K562 (cell line): ENCODE data around the gene ADGRD1. TPM values are rescaled to one million over a fixed set of nuclear protein-coding genes. Genes with fewer than 3 reads are reported as not detected.

ENCODE experiments used
- ATF1 ChIP-seq, 2 experiments: fragments of 450-650 bp in 1 of 2; IDR thresholded peaks; 2 replicates each; pipeline ENCODE4 v1.6.1; 2016; ENCODE audit warnings: missing compliant biosample characterization in 1 of 2, missing genetic modification characterization in 1 of 2
- COPS2 ChIP-seq: fragments of 450-650 bp; conservative IDR thresholded peaks from 2 replicates; pipeline ENCODE4 v1.6.1; 2016; ENCODE audit warnings: mild to moderate bottlenecking, moderate library complexity
- FOSL1 ChIP-seq: fragments of 200-800 bp; sonication (Bioruptor generic); conservative IDR thresholded peaks from 2 replicates; pipeline ENCODE4 v1.6.1; 2016; ENCODE audit warnings: missing genetic modification characterization, missing compliant biosample characterization
- HINFP ChIP-seq: fragments of 450-650 bp; conservative IDR thresholded peaks from 2 replicates; pipeline ENCODE4 v1.6.1; 2016; ENCODE audit warnings: missing genetic modification characterization, low read depth, mild to moderate bottlenecking, control low read depth, missing compliant biosample characterization
- MYC ChIP-seq, 2 experiments: fragments of 250-450 bp in 1 of 2; sonication (Bioruptor Pico) in 1 of 2; IDR thresholded peaks; 2 replicates each; pipeline versions ENCODE4 v1.5.1 to v1.6.1; 2012 to 2021; ENCODE audit warnings: low read depth in 2 of 2, borderline replicate concordance in 1 of 2, improper control_type of control experiment in 1 of 2, low read length in 1 of 2, mild to moderate bottlenecking in 1 of 2, moderate library complexity in 1 of 2
- NKRF ChIP-seq: fragments of 450-650 bp; IDR thresholded peaks from 2 replicates; pipeline ENCODE4 v1.6.1; 2016; ENCODE audit warnings: borderline replicate concordance
- PTBP1 ChIP-seq: fragments of 200-400 bp; formaldehyde crosslinking; IDR thresholded peaks from 2 replicates; pipeline ENCODE4 v1.6.1; 2017; ENCODE audit warnings: low read depth, low read length
- RBBP5 ChIP-seq: fragments of 200-600 bp; sonication (generic); IDR thresholded peaks from 2 replicates; pipeline ENCODE4 v1.6.1; 2012; ENCODE audit warnings: borderline replicate concordance, mild to moderate bottlenecking, low read length, control low read depth, inconsistent platforms; ENCODE audit not compliant: insufficient read depth, poor library complexity, severe bottlenecking
- RBM25 ChIP-seq: fragments of 200-400 bp; formaldehyde crosslinking; IDR thresholded peaks from 2 replicates; pipeline ENCODE4 v1.6.1; 2018; ENCODE audit warnings: low read length, low read depth, moderate library complexity; ENCODE audit not compliant: severe bottlenecking
- THRAP3 ChIP-seq: fragments of 450-650 bp; IDR thresholded peaks from 2 replicates; pipeline ENCODE4 v1.6.1; 2016; ENCODE audit warnings: mild to moderate bottlenecking, inconsistent platforms, borderline replicate concordance
- YBX1 ChIP-seq: fragments of 450-650 bp; IDR thresholded peaks from 2 replicates; pipeline ENCODE4 v1.7.1; 2016; ENCODE audit warnings: mild to moderate bottlenecking
- polyA plus RNA-seq, 8 experiments: library from polyadenylated mRNA; depleted of rRNA in 4 of 8; stranded (reverse) in 5 of 8; unstranded in 3 of 8; fragments of >200 nt; fragmentation: Nextera tagmentation in 2 of 8; fragmentation: Illumina TruSeq in 1 of 8; extraction: Ambion mirVana in 2 of 8; extraction: Trizol in 1 of 8; gene quantifications; 2 replicates each; pipeline versions ENCODE4 v1.2.1 to v1.2.3, GENCODE V29; 2011 to 2014; ENCODE audit warnings: inconsistent platforms in 1 of 8, missing spikeins in 1 of 8
- total RNA-seq, 7 experiments: library from RNA; depleted of rRNA in 6 of 7; stranded (reverse); fragments of >200 nt in 6 of 7; fragmentation: Illumina TruSeq in 2 of 7; extraction: Trizol in 2 of 7; gene quantifications; 2 replicates each; pipeline versions ENCODE4 v1.2.1 to v1.2.3, GENCODE V29; 2011 to 2021; ENCODE audit warnings: low replicate concordance in 1 of 7
- TF ChIP-seq, protein P1 (sequence below): fragments of 250-450 bp; sonication (Bioruptor Pico); IDR thresholded peaks from 2 replicates; pipeline ENCODE4 v1.4.0; 2020; ENCODE audit warnings: mild to moderate bottlenecking, moderate library complexity, borderline replicate concordance
- TF ChIP-seq, protein P2 (sequence below): IDR thresholded peaks from 2 replicates; pipeline ENCODE4 v1.6.1; 2016; ENCODE audit warnings: missing genetic modification characterization, missing compliant biosample characterization
- TF ChIP-seq, protein P3 (sequence below): IDR thresholded peaks from 2 replicates; pipeline ENCODE4 v1.6.1; 2011; ENCODE audit warnings: borderline replicate concordance, low read depth, mild to moderate bottlenecking, moderate library complexity, low read length; ENCODE audit not compliant: insufficient read depth, poor library complexity, severe bottlenecking

The ADGRD1 gene
- total and polyA plus RNA-seq, 9 of the 15 experiments (the other 6 are each of a cell fraction or from before 2014, with no cell fraction given) = 1.7 to 11.7 (median 3.3) TPM

DNA sequence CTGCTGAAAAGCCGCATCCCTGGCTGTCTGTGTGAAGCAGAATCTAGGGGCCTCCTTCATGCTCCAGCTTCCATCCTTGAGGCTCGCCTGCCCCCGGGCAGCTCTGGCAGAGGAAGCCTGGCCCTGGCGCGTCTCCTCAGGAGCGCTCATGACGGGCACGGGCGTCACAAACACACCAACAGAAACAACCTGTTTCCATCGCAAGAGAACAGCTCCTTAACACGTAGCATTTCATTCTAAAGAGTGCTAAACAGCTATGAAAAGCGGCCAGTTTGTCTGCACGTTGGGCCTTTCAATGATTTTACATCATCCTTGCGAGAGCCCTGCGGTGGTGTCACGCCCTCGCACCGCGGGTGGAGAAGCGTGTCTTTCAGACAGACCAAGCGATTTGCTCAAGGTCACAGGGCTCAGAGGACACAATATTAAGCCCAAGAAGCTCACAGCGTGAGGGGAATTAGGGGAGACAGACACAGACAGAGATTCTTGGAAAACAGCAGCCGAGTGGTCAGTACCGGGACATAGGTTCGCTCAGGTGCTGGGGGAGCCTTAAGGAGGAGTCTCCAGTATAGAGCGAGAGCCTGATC lies 4.9 kb downstream of the ADGRD1 start (continued):
- TF ChIP-seq RBM25 (no peak), HINFP (tag) (no peak), COPS2 (no peak), NKRF (no peak), MYC (IDR thresholded peaks at IDR 0.05; ENCODE audit: low read depth, low read length) (peak; percentile 80), MYC (CRISPR knock-in tag; IDR thresholded peaks at IDR 0.05; ENCODE audit: borderline replicate concordance, low read depth) (no peak), RBBP5 (no peak), THRAP3 (no peak), FOSL1 (tag) (no peak), YBX1 (no peak), PTBP1 (no peak), ATF1 (CRISPR knock-in tag; IDR thresholded peaks at IDR 0.05) (no peak), ATF1 (tag; IDR thresholded peaks at IDR 0.05) (peak; percentile 24; the same call in 1 of the 2 replicates)
- TF ChIP-seq, protein P1, sequence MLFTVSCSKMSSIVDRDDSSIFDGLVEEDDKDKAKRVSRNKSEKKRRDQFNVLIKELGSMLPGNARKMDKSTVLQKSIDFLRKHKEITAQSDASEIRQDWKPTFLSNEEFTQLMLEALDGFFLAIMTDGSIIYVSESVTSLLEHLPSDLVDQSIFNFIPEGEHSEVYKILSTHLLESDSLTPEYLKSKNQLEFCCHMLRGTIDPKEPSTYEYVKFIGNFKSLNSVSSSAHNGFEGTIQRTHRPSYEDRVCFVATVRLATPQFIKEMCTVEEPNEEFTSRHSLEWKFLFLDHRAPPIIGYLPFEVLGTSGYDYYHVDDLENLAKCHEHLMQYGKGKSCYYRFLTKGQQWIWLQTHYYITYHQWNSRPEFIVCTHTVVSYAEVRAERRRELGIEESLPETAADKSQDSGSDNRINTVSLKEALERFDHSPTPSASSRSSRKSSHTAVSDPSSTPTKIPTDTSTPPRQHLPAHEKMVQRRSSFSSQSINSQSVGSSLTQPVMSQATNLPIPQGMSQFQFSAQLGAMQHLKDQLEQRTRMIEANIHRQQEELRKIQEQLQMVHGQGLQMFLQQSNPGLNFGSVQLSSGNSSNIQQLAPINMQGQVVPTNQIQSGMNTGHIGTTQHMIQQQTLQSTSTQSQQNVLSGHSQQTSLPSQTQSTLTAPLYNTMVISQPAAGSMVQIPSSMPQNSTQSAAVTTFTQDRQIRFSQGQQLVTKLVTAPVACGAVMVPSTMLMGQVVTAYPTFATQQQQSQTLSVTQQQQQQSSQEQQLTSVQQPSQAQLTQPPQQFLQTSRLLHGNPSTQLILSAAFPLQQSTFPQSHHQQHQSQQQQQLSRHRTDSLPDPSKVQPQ (CRISPR knock-in tag) = no peak
- TF ChIP-seq, protein P2, sequence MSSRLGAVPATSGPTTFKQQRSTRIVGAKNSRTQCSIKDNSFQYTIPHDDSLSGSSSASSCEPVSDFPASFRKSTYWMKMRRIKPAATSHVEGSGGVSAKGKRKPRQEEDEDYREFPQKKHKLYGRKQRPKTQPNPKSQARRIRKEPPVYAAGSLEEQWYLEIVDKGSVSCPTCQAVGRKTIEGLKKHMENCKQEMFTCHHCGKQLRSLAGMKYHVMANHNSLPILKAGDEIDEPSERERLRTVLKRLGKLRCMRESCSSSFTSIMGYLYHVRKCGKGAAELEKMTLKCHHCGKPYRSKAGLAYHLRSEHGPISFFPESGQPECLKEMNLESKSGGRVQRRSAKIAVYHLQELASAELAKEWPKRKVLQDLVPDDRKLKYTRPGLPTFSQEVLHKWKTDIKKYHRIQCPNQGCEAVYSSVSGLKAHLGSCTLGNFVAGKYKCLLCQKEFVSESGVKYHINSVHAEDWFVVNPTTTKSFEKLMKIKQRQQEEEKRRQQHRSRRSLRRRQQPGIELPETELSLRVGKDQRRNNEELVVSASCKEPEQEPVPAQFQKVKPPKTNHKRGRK (tag) = no peak
- TF ChIP-seq, protein P3, sequence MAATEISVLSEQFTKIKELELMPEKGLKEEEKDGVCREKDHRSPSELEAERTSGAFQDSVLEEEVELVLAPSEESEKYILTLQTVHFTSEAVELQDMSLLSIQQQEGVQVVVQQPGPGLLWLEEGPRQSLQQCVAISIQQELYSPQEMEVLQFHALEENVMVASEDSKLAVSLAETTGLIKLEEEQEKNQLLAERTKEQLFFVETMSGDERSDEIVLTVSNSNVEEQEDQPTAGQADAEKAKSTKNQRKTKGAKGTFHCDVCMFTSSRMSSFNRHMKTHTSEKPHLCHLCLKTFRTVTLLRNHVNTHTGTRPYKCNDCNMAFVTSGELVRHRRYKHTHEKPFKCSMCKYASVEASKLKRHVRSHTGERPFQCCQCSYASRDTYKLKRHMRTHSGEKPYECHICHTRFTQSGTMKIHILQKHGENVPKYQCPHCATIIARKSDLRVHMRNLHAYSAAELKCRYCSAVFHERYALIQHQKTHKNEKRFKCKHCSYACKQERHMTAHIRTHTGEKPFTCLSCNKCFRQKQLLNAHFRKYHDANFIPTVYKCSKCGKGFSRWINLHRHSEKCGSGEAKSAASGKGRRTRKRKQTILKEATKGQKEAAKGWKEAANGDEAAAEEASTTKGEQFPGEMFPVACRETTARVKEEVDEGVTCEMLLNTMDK = no peak
